Heart right ventricle (tissue), 16 donors: ENCODE measurements around the gene OXCT1. TPM values are rescaled to one million over a fixed set of nuclear protein-coding genes. Genes with fewer than 3 reads are reported as not detected.

Source experiments
- ATAC-seq, 8 donors: fragments of 200-7000 bp; cut with Tn5 transposase; one replicate each; pipeline ENCODE4 v1.9.1; 2020; ENCODE audit warnings: mild to moderate bottlenecking in 8 of 8, moderate library complexity in 8 of 8, moderate number of reproducible peaks in 1 of 8
- DNase-seq, 2 donors: peaks; one replicate each; pipeline ENCODE4 v3.0.0-alpha.2; 2020
- H3K27ac ChIP-seq, 10 donors: fragments of 200-600 bp; sonication (generic) in 2 of 10; one replicate each; pipeline versions ENCODE4 v1.5.0 to v1.8.0; 2020 to 2022; ENCODE audit warnings: mild to moderate bottlenecking in 3 of 10
- H3K27me3 ChIP-seq, 7 donors: fragments of 200-600 bp; one replicate each; pipeline ENCODE4 v1.8.0; 2021 to 2022; ENCODE audit warnings: mild to moderate bottlenecking in 2 of 7
- H3K36me3 ChIP-seq, 9 donors: fragments of 200-600 bp; sonication (generic) in 1 of 9; one replicate each; pipeline versions ENCODE4 v1.5.0 to v1.8.0; 2020 to 2022; ENCODE audit warnings: mild to moderate bottlenecking in 2 of 9
- H3K4me1 ChIP-seq, 9 donors: fragments of 200-600 bp; sonication (generic) in 1 of 9; one replicate each; pipeline versions ENCODE4 v1.5.0 to v1.8.0; 2020 to 2022; ENCODE audit warnings: mild to moderate bottlenecking in 4 of 9
- H3K4me3 ChIP-seq, 10 donors: fragments of 200-600 bp; sonication (generic) in 2 of 10; one replicate each; pipeline versions ENCODE4 v1.5.0 to v1.8.0; 2020 to 2022; ENCODE audit warnings: mild to moderate bottlenecking in 7 of 10, moderate library complexity in 2 of 10
- H3K9me3 ChIP-seq, 11 donors: fragments of 200-600 bp in 10 of 11; sonication (generic) in 2 of 11; one replicate each; pipeline versions ENCODE4 v1.5.0 to v1.8.0; 2013 to 2022; ENCODE audit warnings: mild to moderate bottlenecking in 2 of 11, control low read depth in 1 of 11, moderate library complexity in 1 of 11
- CTCF ChIP-seq, 9 donors: fragments of 200-600 bp; sonication (generic) in 2 of 9; IDR thresholded peaks; one replicate each; pipeline versions ENCODE4 v1.5.0 to v1.8.0; 2021 to 2022; ENCODE audit warnings: antibody characterized with exemption in 9 of 9, mild to moderate bottlenecking in 5 of 9, moderate library complexity in 1 of 9
- WGBS, 2 donors: extraction: QIAGEN DNeasy Blood & Tissue Kit; methylation state at CpG; one replicate each; pipeline ENCODE4 v1.1.7; 2013; ENCODE audit warnings: inconsistent platforms in 1 of 2; 5-methylcytosine and 5-hydroxymethylcytosine counted together
- intact Hi-C, 10 donors: fragments of 100-400 bp; cut with DNase I; formaldehyde crosslinking; loops; one replicate each; pipeline versions ENCODE4 v1.11.1 to v1.14.2; 2022
- polyA plus RNA-seq, 2 donors: library from polyadenylated mRNA; stranded (reverse); fragments of 200-250 nt; gene quantifications; one replicate each; pipeline ENCODE4 v1.2.3, GENCODE V29; 2013
- total RNA-seq, 10 donors: library from RNA; stranded (reverse); fragmentation: NEBNext Ultra II Directional in 3 of 10; extraction: Animal tissue kit (Norgen Biotek cat#: 25700) in 3 of 10; gene quantifications; one replicate each; pipeline versions ENCODE4 v1.2.1 to v1.2.4, GENCODE V29; 2021 to 2023
- donor health status: Arrhythmogenic right ventricular cardiomyopathy.
- donor health status: ischemic (EF 13 %, LVEDD 7.1; RV severe dilation, severe dysfunction).
- donor health status: healthy with polysubstance abuse.
- donor health status: DM: no; HTN: yes; CAD: no.
- donor health status: DM: no; HTN: no; CAD: no.
- donor health status: ischemic (EF 25% LVEDD 6.9; RV normal size, moderate dysfunction).
- donor health status: ischemic (EF 25% LVEDD 5.7; RV mildly dilated, moderate dysfunction).
- donor health status: healthy.
- donor health status: DM: yes; HTN: yes; CAD: no.
- donor health status: Ischemic cardiomyopathy.
- donor health status: ischemic (EF 35%, LVEDD 5.7; RV mildly dilated, moderate dysfunction).
- donor health status: nonischemic (EF 11% LVEDD 7.7; RV severe dilation, severe dysfunction).
- donor health status: DM: yes; HTN: yes; CAD: no.
- donor health status: PGD.
- donor health status: ischemic (EF 29% LVEDD 5.4; RV normal size, mild dysfunction).
- donor health status: nonischemic (EF 23%, LVEDD 6.1; RV moderate dilation, normal function).

OXCT1 gene
- total and polyA plus RNA-seq, 12 donors, result 22.2 to 340 (median 234) TPM

- DNase-seq (no peak), ATAC-seq (no peak)
- Histone ChIP-seq H3K9me3 (no peaks in the 10 kb centered on the region), H3K27me3 (no peaks in the 10 kb centered on the region), H3K27ac (no peak overlapping the region), H3K36me3 (peaks cover 0 to 33% (median 7%) of the 10 kb centered on the region in 9 donors), H3K4me1 (peaks cover 0 to 29% (median 11%) of the 10 kb centered on the region in 9 donors), H3K4me3 (no peak overlapping the region)
- intact Hi-C loops, result no loop called here
- TF ChIP-seq CTCF (IDR thresholded peaks at IDR 0.05), result no peak
These were observed 105.6 kb downstream of the OXCT1 start for GRCh38 chr5:41764650-41765049.

GRCh38 chr5:41763574-41763973, 106.7 kb downstream of the OXCT1 start:
- no peak for TF ChIP-seq CTCF (IDR thresholded peaks at IDR 0.05)
- Histone ChIP-seq H3K4me3 (no peak overlapping the region), H3K4me1 (peaks cover 0 to 29% (median 11%) of the 10 kb centered on the region in 9 donors), H3K27ac (no peak overlapping the region), H3K27me3 (no peaks in the 10 kb centered on the region), H3K36me3 (peaks cover 0 to 43% (median 7%) of the 10 kb centered on the region in 9 donors), H3K9me3 (no peaks in the 10 kb centered on the region)
- no peak for DNase-seq
- peak in 1 of 8 donors; percentile 72 for ATAC-seq
- 55 to 59% methylated on average over 2 of the region's 2 CpGs for WGBS, 2 donors
- intact Hi-C loops, result no loop called here

GRCh38 chr5:41763081-41763480, 107.1 kb downstream of the OXCT1 start:
- peak in 3 of 8 donors; percentile 16 to 47 (median 42) for ATAC-seq
- Histone ChIP-seq H3K27me3 (no peaks in the 10 kb centered on the region), H3K4me3 (no peak overlapping the region), H3K4me1 (peaks cover 0 to 29% (median 11%) of the 10 kb centered on the region in 9 donors), H3K9me3 (no peaks in the 10 kb centered on the region), H3K36me3 (peaks cover 0 to 46% (median 7%) of the 10 kb centered on the region in 9 donors), H3K27ac (peak overlapping the region in 1 of 10 donors; percentile 40)
- no peak for DNase-seq
- 59 to 61% methylated on average over 3 of the region's 3 CpGs for WGBS, 2 donors
- no peak for TF ChIP-seq CTCF (IDR thresholded peaks at IDR 0.05)
- intact Hi-C loops, result no loop called here

GRCh38 chr5:41762426-41762825, 107.8 kb downstream of the OXCT1 start:
- Histone ChIP-seq H3K4me1 (peaks cover 0 to 29% (median 11%) of the 10 kb centered on the region in 9 donors), H3K27ac (peak overlapping the region in 1 of 10 donors; percentile 40), H3K9me3 (no peaks in the 10 kb centered on the region), H3K27me3 (no peaks in the 10 kb centered on the region), H3K36me3 (peaks cover 0 to 46% (median 7%) of the 10 kb centered on the region in 9 donors), H3K4me3 (no peak overlapping the region)
- no peak for TF ChIP-seq CTCF (IDR thresholded peaks at IDR 0.05)
- no peak for DNase-seq
- intact Hi-C loops, result no loop called here
- peak in 2 of 8 donors; percentile 25 to 33 for ATAC-seq
- 72 to 83% methylated on average over 1 of the region's 1 CpG for WGBS, 2 donors
